HEK293T (cell line): ENCODE results near the gene TEDDM1.

Experiments
- CTCF ChIA-PET: fragments of 350-600 bp; formaldehyde crosslinking; extraction: SDS; loops from one replicate; lab custom pipeline; 2021; ENCODE audit warnings: antibody characterized with exemption, inconsistent platforms; lab: Yijun Ruan, JAX
- POLR2A ChIA-PET: fragments of 350-600 bp; formaldehyde crosslinking; extraction: SDS; loops from one replicate; lab custom pipeline; 2020; ENCODE audit warnings: antibody characterized with exemption, inconsistent platforms; lab: Yijun Ruan, JAX
- DNase-seq: peaks from one replicate; pipeline ENCODE4 v3.0.0; 2012; ENCODE audit warnings: mixed read lengths; ENCODE audit errors: extremely low spot score
- ARNT ChIP-seq: fragments of 450-650 bp; IDR thresholded peaks from 2 replicates; pipeline ENCODE4 v1.6.1; 2017; ENCODE audit warnings: mild to moderate bottlenecking
- BHLHE40 ChIP-seq: fragments of 450-650 bp; IDR thresholded peaks from 2 replicates; pipeline ENCODE4 v1.6.1; 2016; ENCODE audit warnings: mild to moderate bottlenecking, moderate library complexity, borderline replicate concordance
- CTBP1 ChIP-seq: fragments of 450-650 bp; IDR thresholded peaks from 2 replicates; pipeline ENCODE4 v1.6.1; 2016; ENCODE audit warnings: borderline replicate concordance
- ELF4 ChIP-seq: fragments of 450-650 bp; IDR thresholded peaks from 2 replicates; pipeline ENCODE4 v1.6.1; 2017; ENCODE audit warnings: antibody characterized with exemption
- FOXA1 ChIP-seq: fragments of 450-650 bp; IDR thresholded peaks from 2 replicates; pipeline ENCODE4 v1.6.1; 2016; ENCODE audit warnings: mild to moderate bottlenecking
- FOXK2 ChIP-seq: fragments of 450-650 bp; IDR thresholded peaks from 2 replicates; pipeline ENCODE4 v1.6.1; 2016; ENCODE audit warnings: mild to moderate bottlenecking
- FOXM1 ChIP-seq: fragments of 450-650 bp; IDR thresholded peaks from 2 replicates; pipeline ENCODE4 v1.6.1; 2017; ENCODE audit warnings: mild to moderate bottlenecking, borderline replicate concordance
- HDGF ChIP-seq: fragments of 450-650 bp; IDR thresholded peaks from 2 replicates; pipeline ENCODE4 v1.6.1; 2017; ENCODE audit warnings: antibody characterized with exemption, borderline replicate concordance
- L3MBTL2 ChIP-seq: fragments of 450-650 bp; conservative IDR thresholded peaks from 2 replicates; pipeline ENCODE4 v1.6.1; 2016; ENCODE audit warnings: mild to moderate bottlenecking
- LEF1 ChIP-seq: fragments of 450-650 bp; IDR thresholded peaks from 2 replicates; pipeline ENCODE4 v1.6.1; 2017; ENCODE audit warnings: mild to moderate bottlenecking, borderline replicate concordance
- NFRKB ChIP-seq: fragments of 450-650 bp; IDR thresholded peaks from 2 replicates; pipeline ENCODE4 v1.6.1; 2016; ENCODE audit warnings: mild to moderate bottlenecking, moderate library complexity
- PKNOX1 ChIP-seq: fragments of 450-650 bp; IDR thresholded peaks from 2 replicates; pipeline ENCODE4 v1.6.1; 2016
- SP1 ChIP-seq: fragments of 450-650 bp; IDR thresholded peaks from 2 replicates; pipeline ENCODE4 v1.6.1; 2017
- SUZ12 ChIP-seq: fragments of 450-650 bp; IDR thresholded peaks from 2 replicates; pipeline ENCODE4 v1.6.1; 2016; ENCODE audit warnings: mild to moderate bottlenecking
- TARDBP ChIP-seq: fragments of 450-650 bp; IDR thresholded peaks from 2 replicates; pipeline ENCODE4 v1.6.1; 2016
- ZNF384 ChIP-seq: fragments of 450-650 bp; IDR thresholded peaks from 2 replicates; pipeline ENCODE4 v1.6.1; 2016

The TEDDM1 gene

GRCh38 chr1:182348961-182349747 is 51.3 kb downstream of the TEDDM1 start:
- TF ChIP-seq FOXM1 (no peak), HDGF (no peak), PKNOX1 (no peak), BHLHE40 (no peak), ELF4 (no peak), LEF1 (no peak), ZNF384 (no peak), FOXK2 (no peak), CTBP1 (no peak), FOXA1 (no peak), NFRKB (no peak), TARDBP (no peak), SUZ12 (no peak), L3MBTL2 (no peak), SP1 (no peak), ARNT (no peak)
- CTCF ChIA-PET: interaction anchor here (0.6 kb wide), 1 partner anchor 21 kb away, joined by 4 read pairs; no protein-coding TSS in a partner anchor
- POLR2A ChIA-PET: no interaction called here
- no peak for DNase-seq
